DMS 273 treated with DMSO at 0.1 percent for 48 hours (cell line): ENCODE results near the gene LRCH2.

ENCODE experiments used
- DNase-seq: peaks from one replicate; lab custom pipeline; 2025; lab: John Stamatoyannopoulos, UW

Gene LRCH2

GRCh38 chrX:115204040-115204439 lies 29.9 kb downstream of the LRCH2 start:
- no peak for DNase-seq

GRCh38 chrX:115192244-115192700 lies 41.6 kb downstream of the LRCH2 start:
- DNase-seq = no peak

- DNase-seq = no peak
Measured at GRCh38 chrX:115191490-115192243, 42.2 kb downstream of the LRCH2 start.

GRCh38 chrX:115190636-115191489 lies 43.0 kb downstream of the LRCH2 start:
- no peak for DNase-seq

- DNase-seq = no peak
Measured at GRCh38 chrX:115189646-115190635, 44.0 kb downstream of the LRCH2 start.

GRCh38 chrX:115189110-115189509 lies 44.8 kb downstream of the LRCH2 start, which contains the start of gene RBMXL3:
TSS of gene RBMXL3 (plus strand) at chrX:115189410. CDS start at chrX:115189442, 32 bp downstream.
- no peak for DNase-seq

GRCh38 chrX:115183980-115184379 lies 49.9 kb downstream of the LRCH2 start:
- DNase-seq = no peak

GRCh38 chrX:115178473-115178872 lies 55.4 kb downstream of the LRCH2 start:
- DNase-seq = no peak

GRCh38 chrX:115177932-115178331 lies 56.0 kb downstream of the LRCH2 start:
- DNase-seq = no peak

GRCh38 chrX:115174548-115174947 lies 59.3 kb downstream of the LRCH2 start:
- DNase-seq = no peak

- DNase-seq = no peak
Measured at GRCh38 chrX:115173181-115173580, 60.7 kb downstream of the LRCH2 start.

- peak; percentile 11 for DNase-seq
Measured at GRCh38 chrX:115147220-115147619, 86.7 kb downstream of the LRCH2 start.

GRCh38 chrX:115142057-115142456 lies 91.8 kb downstream of the LRCH2 start:
- DNase-seq = no peak

- no peak for DNase-seq
Measured at GRCh38 chrX:115138040-115138439, 95.9 kb downstream of the LRCH2 start.

GRCh38 chrX:115134382-115134781 lies 99.5 kb downstream of the LRCH2 start:
- DNase-seq = no peak

GRCh38 chrX:115112411-115112810 lies 121.5 kb downstream of the LRCH2 start:
- no peak for DNase-seq

- no peak for DNase-seq
Measured at GRCh38 chrX:115098897-115099296, 135.0 kb downstream of the LRCH2 start.

- no peak for DNase-seq
Measured at GRCh38 chrX:115093191-115093590, 140.7 kb downstream of the LRCH2 start.

GRCh38 chrX:115089419-115089818 lies 144.5 kb downstream of the LRCH2 start:
- DNase-seq = no peak

GRCh38 chrX:115068896-115069295 lies 165.0 kb downstream of the LRCH2 start:
- no peak for DNase-seq

GRCh38 chrX:115067812-115068211 lies 166.1 kb downstream of the LRCH2 start:
- no peak for DNase-seq

GRCh38 chrX:115065304-115065703 lies 168.6 kb downstream of the LRCH2 start:
- no peak for DNase-seq
